GM21381 (cell line): Measurements from ENCODE around the gene UQCC5.

ENCODE experiments used
- ATAC-seq: cut with Tn5 transposase; IDR thresholded peaks from one replicate; pipeline ENCODE4 v1.9.1; 2021; ENCODE audit warnings: mild to moderate bottlenecking, moderate library complexity; ENCODE audit not compliant: unreplicated experiment

The UQCC5 gene

DNA sequence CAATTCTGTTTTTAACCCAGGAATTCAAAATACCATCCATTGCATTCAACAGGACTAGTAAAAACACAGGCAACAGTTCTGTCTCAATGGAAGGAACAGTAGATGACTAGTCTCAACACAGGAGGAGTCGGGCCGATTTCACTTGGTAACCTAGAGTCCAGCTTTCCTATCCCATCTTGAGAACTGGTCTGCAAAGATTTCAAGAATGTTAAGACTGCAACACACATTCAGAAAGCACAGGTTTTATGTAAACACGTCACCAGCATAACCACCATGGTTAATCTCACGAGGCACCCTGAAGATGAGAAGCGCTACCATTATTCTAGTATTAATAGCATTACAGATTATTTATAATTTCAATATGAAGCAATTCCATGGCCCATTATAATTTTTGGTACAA is 22.0 kb downstream of the UQCC5 start:
- no peak for ATAC-seq

DNA sequence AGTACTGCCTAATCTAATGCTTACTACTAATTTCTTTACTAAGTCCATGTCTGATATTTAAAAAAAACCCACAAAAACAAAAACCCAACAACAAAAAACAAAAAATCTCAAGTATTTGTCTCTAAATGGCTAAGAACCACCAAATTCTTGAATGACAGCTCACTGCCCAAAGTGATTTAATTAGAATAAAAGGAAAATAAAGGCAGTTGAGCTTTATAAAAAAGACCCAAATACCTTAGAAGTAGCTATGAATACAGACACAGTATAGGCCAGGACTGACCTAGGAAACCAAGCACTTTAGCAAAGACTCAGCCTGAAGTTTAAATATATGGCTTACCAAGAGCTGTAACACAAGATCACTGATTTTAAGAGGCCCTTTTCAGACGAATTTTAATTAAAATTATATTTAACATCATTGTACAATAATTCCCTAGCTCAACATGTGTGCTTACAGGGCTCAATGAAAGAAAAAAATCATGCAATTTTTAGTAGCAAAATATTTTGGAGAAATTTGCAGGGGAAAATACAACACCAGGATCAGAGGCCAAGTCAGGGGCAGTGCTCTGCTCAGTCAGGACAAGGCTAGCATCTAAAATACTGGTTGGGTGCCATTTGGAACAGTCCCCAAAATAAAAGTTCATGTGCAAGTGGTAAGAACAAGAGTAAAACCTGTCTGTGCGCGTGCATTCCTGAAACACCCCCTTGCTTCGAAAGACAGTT is 24.8 kb downstream of the UQCC5 start:
- ATAC-seq, result no peak

DNA sequence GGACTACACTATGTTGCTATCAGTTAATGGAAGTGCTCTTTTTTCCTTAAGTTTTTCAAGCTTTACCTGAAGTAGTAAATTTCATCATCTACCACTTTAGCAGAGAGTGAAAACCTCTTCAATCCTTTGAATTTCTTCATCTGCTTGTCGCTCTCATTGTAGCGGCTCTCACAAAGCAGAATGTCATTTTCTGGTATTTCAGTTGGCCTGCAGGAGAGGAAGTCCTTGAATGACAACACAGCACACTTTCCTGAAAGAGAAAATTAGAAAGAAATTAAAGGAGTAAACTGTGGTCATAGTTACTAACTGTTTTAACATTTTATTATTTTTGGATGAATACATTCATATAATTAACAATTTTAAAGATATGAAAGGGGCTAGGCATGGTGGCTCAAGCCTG is 27.6 kb downstream of the UQCC5 start:
- ATAC-seq, result no peak

DNA sequence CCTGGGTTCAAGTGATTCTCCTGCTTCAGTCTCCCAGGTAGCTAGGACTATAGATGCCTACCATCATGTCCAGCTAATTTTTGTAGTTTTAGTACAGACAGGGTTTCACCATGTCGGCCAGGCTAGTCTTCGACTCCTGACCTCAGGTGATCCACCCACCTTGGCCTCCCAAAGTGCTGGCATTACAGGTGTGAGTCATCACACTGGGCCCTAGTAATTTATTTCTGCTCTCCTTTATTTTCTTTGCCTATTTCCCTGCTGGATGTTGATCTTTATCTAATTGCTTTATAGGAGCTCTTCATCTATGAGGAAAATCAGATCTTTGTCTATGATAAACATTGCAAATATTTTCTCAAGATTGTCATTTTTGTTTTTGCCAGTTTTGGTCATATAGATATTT is 31.7 kb downstream of the UQCC5 start:
- no peak for ATAC-seq

DNA sequence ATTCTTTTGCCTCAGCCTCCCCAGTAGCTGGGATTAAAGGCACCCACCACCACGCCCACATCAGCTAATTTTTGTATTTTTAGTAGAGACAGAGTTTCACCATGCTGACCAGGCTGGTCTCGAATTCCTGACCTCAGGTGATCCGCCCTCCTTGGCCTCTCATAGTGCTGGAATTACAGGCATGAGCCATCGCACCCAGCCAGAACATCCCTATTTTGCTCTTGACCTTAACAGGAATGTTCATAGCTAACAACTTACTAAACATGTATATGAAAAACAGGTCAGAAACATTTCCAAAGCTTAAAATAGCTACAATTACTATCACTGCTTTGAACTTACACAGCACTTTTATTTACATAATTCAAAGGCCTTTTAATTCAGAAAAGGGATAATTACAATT is 33.7 kb downstream of the UQCC5 start:
- ATAC-seq, result no peak

DNA sequence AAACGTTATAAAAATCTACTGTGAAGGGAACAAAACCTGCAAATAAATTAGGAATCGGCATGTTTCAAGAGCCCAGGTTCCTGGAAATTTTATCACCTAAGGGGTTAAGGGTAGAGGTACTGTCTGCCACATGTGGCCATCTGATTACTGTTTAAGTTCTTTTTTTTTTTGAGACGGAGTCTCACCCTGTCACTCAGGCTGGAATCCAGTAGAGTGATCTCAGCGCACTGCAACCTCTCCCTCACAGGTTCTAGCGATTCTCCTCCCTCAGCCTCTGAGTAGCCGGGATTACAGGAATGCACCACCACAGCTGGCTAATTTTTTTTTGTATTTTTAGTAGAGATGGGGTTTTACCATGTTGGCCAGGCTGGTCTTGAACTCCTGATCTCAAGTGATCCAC is 35.8 kb downstream of the UQCC5 start:
- ATAC-seq, result no peak

DNA sequence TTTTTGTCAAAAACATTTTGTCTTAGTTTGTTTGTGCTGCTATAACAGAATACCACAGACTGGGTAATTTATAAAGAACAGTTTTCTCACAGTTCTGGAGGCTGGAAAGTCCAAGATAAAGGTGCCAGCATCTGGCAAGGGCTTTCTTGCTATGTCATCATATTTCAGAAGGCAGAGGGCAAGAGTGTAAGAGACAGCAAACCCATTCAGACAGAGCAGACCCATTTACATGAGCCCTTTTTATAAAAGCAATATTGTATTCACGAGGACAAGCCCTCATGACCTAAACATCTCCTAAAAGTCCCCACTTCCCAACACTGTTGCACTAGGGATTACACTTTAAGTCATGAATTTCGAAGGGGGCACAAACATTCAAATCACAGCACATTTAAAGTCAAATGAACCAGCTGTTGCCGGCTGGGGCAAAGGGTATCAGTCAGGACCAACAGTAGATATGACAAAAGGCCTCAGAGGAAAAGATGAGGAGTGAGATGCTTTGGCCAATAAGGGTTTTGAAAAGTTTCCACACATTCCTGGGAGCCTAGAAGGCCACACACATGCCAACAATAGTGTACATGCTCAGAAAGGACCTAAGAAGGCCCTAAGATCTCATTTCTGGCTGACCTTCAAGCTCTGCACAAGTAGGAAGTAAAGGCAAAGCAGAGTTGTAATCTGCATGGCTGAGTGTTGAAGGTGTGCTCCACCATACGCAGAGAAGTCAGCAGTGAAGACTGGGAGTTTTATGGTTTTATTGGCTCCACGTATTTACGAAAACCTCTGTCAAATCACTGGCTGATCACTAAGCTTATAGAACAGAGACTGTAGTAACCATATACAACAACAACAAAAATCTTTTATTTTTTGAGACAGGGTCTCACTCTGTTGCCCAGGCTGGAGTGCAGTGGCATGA is 37.9 kb downstream of the UQCC5 start:
- no peak for ATAC-seq
